Measurements from ENCODE around the gene ICOS. TPM values are rescaled to one million over a fixed set of nuclear protein-coding genes. Genes with fewer than 3 reads are reported as not detected.

ICOS gene
- total RNA-seq, 1 donor from 2014 or later, result 3.0 TPM

GRCh38 chr2:203915256-203915655 is 21.3 kb upstream of the ICOS start:
- no peak for ATAC-seq
- H3K4me3 ChIP-seq, result no peak overlapping the region

GRCh38 chr2:203916756-203917155 is 19.8 kb upstream of the ICOS start:
- no peak for DNase-seq
- Histone ChIP-seq H3K9me3 (no peaks in the 10 kb centered on the region), H3K27me3 (ENCODE audit: low read depth) (no peaks in the 10 kb centered on the region), H3K4me3 (no peak overlapping the region), H3K27ac (no peak overlapping the region), H3K4me1 (no peaks in the 10 kb centered on the region), H3K36me3 (no peaks in the 10 kb centered on the region)
- ATAC-seq, result no peak
- intact Hi-C loops (cut with DNase I), result no loop called here
- TF ChIP-seq CTCF (IDR thresholded peaks at IDR 0.05), result no peak

More at GRCh38 chr2:203915256-203915655, 21.3 kb upstream of the ICOS start:
- no peaks in the 10 kb centered on the region for H3K4me1 ChIP-seq
- no peaks in the 10 kb centered on the region for H3K9me3 ChIP-seq
- intact Hi-C loops (cut with DNase I), result no loop called here
- no peak overlapping the region for H3K27ac ChIP-seq
- no peaks in the 10 kb centered on the region for H3K36me3 ChIP-seq
- H3K27me3 ChIP-seq (ENCODE audit: low read depth), result no peaks in the 10 kb centered on the region
- DNase-seq, result no peak
- no peak for TF ChIP-seq CTCF (IDR thresholded peaks at IDR 0.05)

- ATAC-seq (no peak), DNase-seq (no peak)
- TF ChIP-seq CTCF (IDR thresholded peaks at IDR 0.05), result no peak
- Histone ChIP-seq H3K27ac (no peak overlapping the region), H3K4me1 (no peaks in the 10 kb centered on the region), H3K36me3 (no peaks in the 10 kb centered on the region), H3K27me3 (ENCODE audit: low read depth) (no peaks in the 10 kb centered on the region), H3K9me3 (no peaks in the 10 kb centered on the region), H3K4me3 (no peak overlapping the region)
- intact Hi-C loops (cut with DNase I), result no loop called here
Measured at GRCh38 chr2:203918264-203918663, 18.3 kb upstream of the ICOS start.

GRCh38 chr2:203918839-203919238 is 17.7 kb upstream of the ICOS start:
- TF ChIP-seq CTCF (IDR thresholded peaks at IDR 0.05), result no peak
- H3K9me3 ChIP-seq, result no peaks in the 10 kb centered on the region
- no peak for DNase-seq
- H3K27me3 ChIP-seq (ENCODE audit: low read depth), result no peaks in the 10 kb centered on the region
- ATAC-seq, result no peak
- H3K4me3 ChIP-seq, result no peak overlapping the region
- no peaks in the 10 kb centered on the region for H3K4me1 ChIP-seq
- no peak overlapping the region for H3K27ac ChIP-seq
- no peaks in the 10 kb centered on the region for H3K36me3 ChIP-seq
- intact Hi-C loops (cut with DNase I), result no loop called here

- H3K27me3 ChIP-seq (ENCODE audit: low read depth), result no peaks in the 10 kb centered on the region
- ATAC-seq (no peak), DNase-seq (no peak)
- TF ChIP-seq CTCF (IDR thresholded peaks at IDR 0.05), result no peak
- no peaks in the 10 kb centered on the region for H3K36me3 ChIP-seq
- no peaks in the 10 kb centered on the region for H3K4me1 ChIP-seq
- H3K4me3 ChIP-seq, result no peak overlapping the region
- intact Hi-C loops (cut with DNase I), result no loop called here
- H3K9me3 ChIP-seq, result no peaks in the 10 kb centered on the region
- H3K27ac ChIP-seq, result no peak overlapping the region
Measured at GRCh38 chr2:203925512-203926158, 10.9 kb upstream of the ICOS start.

Data from lower lobe of right lung (tissue), 2 donors.